Right ventricle myocardium superior (tissue), 1 donor: ENCODE measurements around the gene E2F1. TPM values are rescaled to one million over a fixed set of nuclear protein-coding genes. Genes with fewer than 3 reads are reported as not detected.

ENCODE experiments used
- ATAC-seq: fragments of 200-7000 bp; cut with Tn5 transposase; one replicate; pipeline ENCODE4 v1.9.1; 2020; ENCODE audit warnings: mild to moderate bottlenecking; ENCODE audit not compliant: poor library complexity
- DNase-seq: peaks from one replicate; pipeline ENCODE4 v3.0.0-alpha.2; 2020
- intact Hi-C: fragments of 100-400 bp; cut with DNase I; formaldehyde crosslinking; loops from one replicate; pipeline ENCODE4 v1.11.2; 2022
- total RNA-seq: library from RNA; stranded (reverse); fragmentation: NEBNext Ultra II Directional; extraction: Animal tissue kit (Norgen Biotek cat#: 25700); gene quantifications from one replicate; pipeline ENCODE4 v1.2.1, GENCODE V29; 2021
- donor health status: DM: no; HTN: yes; CAD: no; lungs with severe emphysema.

E2F1 gene
- total RNA-seq, 1 donor from 2014 or later, result 1.1 TPM

GRCh38 chr20:33675136-33675959 lies 10.8 kb downstream of the E2F1 start:
- no peak for DNase-seq
- ATAC-seq, result peak; percentile 2
- intact Hi-C loops, result no loop called here

DNA sequence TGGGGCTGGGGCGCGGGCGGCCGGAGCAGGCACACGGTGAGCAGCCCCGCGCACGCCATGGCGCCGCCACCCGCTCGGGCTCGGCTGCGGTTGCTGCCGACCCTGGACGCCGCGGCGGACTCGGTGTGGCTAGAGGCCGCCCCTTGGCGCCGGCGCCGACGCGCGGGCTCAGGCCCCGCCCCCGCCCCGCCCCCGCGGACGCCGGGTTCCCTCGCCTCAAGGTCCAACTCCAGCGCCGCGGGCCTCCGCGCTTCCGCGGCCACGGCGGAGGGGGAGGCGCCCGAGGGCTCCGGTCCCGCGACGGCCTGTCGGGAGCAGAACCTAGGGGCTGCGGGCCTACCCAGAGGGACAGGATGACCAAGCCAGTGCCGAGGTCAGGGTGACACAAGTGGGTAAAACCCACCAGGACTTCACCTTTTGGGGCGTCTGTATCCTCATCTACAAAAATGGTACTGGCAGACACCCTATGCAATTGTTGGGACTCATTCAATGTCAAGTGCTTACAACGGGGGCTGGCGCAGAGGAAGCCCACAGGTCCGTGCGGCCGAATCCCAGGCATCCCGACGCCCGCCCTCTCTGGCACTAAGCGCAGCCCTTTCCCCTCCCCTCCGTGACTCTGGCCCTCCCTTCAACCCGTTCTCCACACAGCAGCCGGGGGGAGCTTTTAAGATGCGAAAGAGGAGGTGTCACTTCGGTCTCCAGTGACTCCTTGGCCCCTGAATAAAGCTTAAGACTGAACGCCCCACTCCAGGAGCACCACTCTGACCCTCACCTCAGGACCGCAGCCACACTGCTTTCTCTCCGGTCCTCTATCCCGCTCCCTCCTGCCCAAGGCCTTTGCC lies 11.7 kb downstream of the E2F1 start, which contains the start of gene NECAB3:
Gene NECAB3 (minus strand): TSS at position 135 of the 842 bp plus-strand sequence. CDS start 76 bp downstream, at position 59.
- peak; percentile 88 for ATAC-seq
- peak; percentile 92 for DNase-seq
- intact Hi-C loops, result no loop called here

DNA sequence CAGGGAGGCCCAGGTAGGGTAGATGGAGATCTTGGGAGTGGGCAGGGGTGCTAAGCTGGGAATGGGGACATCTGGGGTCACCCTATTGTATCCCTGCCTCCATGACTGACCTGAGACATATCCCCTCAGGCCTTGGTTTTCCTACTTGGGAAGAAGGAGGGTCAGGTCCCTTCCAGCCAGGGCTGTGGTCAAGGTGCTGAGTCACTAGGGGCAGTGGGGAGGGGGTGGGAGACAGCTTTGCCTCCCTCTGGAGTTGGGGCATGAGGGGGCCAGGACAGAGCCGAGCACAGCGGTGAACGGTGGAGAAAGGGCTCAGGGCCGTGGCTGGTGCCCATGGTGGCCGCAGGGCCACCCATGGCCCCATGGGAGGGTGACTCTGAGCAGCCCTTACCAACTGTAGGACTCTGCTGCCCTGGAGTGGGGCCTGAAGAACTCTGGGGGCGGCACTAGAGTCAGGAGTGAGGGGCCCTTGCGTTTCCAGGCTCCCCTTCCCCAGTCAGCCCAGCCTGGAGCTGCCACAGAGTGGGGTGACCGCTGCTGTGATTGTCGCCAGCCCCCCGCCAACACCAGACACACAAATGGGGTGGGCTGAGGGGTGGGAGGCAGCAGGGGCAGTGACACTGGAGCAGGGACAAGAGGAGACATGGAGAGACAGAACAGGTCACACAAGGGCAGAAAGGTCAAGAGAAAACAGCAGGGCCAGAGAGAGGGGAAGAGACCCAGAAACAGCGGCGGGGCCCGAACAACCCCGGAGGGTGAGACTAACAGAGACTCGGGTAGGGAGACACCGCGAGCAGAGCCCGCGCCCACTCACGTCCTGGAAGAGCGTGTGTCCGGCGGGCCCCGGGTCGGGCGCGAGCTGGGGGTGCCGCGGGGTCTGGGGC lies 12.5 kb downstream of the E2F1 start:
- ATAC-seq, result no peak
- DNase-seq, result no peak
- intact Hi-C loops, result no loop called here

GRCh38 chr20:33673114-33673409 lies 13.1 kb downstream of the E2F1 start:
- intact Hi-C loops, result no loop called here
- ATAC-seq (no peak), DNase-seq (no peak)

GRCh38 chr20:33672426-33673113 lies 13.6 kb downstream of the E2F1 start:
- DNase-seq, result no peak
- intact Hi-C loops, result no loop called here

GRCh38 chr20:33671573-33672288 lies 14.5 kb downstream of the E2F1 start:
- ATAC-seq (no peak), DNase-seq (no peak)
- intact Hi-C loops, result no loop called here

More at GRCh38 chr20:33672426-33673113, 13.6 kb downstream of the E2F1 start:
- no peak for ATAC-seq

DNA sequence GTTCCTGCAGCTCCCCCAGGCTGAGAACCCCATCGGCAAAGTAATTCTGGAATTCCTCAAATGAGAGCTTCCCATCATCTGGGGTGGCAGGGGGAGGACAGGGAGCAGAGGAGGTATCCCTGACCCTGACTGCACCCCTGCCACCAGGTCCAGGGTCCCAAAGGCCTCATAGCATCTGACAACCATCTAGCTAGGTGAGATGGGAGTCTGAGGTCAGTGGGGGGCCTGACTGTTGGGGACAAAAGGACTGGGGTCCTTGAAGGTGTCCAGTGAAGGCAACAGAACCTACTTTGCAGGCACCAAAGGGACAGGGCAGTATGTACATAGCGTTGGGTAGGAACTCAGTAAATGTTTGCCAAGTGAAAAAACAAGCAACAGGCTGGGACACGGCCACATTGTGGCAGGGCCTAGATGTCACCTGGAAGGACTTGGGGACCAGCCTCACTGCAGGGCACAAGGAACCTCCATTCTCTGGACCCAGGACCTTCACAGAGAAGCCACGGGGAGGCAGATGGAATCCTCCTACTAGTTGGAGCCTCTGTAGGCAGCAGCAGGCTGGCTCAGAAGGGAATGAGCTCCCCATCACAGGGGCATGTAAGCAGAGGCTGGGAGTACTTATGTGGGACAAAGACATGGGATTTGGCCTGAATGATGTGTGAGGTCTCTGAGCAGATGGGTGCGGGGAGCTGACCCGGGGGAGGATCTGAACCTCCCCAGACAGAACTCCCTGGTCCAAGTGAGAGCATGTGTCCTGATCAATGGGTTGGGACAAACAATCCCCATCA lies 15.3 kb downstream of the E2F1 start:
- no peak for DNase-seq
- no peak for ATAC-seq
- intact Hi-C loops, result no loop called here

- no peak for DNase-seq
- no peak for ATAC-seq
- intact Hi-C loops, result no loop called here
These were observed 16.1 kb downstream of the E2F1 start for GRCh38 chr20:33669873-33670640.

DNA sequence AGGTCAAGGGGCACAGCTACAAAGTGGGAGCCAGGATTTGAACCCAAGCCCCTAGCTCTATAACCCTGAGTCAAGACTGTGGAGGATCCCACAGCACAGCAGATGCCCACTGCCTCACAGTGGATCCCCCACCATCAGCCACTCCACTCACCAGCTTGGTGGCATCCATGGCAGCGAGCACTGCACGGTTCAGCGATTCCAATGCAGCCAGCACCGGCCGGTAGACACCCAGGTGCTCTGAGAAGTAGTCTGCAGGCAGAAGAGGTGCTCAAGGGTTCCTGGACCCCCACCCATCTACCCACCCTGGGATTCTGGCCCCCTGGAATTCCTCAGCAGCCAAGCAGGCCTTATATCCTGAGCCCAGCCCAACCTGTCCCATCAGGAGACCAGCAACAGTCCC lies 17.0 kb downstream of the E2F1 start:
- intact Hi-C loops, result no loop called here
- no peak for ATAC-seq
- DNase-seq, result no peak

DNA sequence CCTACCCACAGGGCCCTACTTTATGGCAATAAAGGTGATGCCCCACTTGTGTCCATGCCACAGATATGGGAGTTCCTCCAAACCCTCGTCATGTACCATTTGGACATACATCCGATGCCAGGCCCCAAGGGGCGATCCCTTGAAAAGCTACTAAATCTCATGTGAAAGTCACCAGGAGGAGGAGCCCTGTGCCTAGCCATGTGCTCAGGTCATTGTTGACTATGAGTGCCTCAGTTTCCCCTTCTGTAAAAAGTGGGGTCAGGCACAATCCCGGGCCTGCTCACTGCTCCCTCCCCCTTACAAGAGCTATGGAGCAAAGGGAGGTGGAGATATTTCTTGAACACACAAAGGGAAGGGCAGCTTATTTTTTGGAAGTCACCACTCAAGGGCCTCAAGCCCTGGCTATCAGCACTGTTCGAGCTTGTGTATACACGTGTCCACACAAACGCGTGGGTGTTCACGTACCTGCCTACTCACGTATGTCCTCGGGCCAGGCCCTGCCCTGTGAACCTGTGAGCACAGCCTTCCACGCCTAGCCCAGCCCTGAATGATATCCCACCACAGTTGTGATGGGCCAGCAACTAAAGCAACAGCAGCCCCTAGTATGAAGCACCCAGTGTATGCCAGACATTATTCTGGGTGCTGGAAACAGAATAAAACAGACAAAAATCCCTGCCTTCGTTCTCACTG lies 17.6 kb downstream of the E2F1 start:
- intact Hi-C loops, result no loop called here
- ATAC-seq (no peak), DNase-seq (no peak)

DNA sequence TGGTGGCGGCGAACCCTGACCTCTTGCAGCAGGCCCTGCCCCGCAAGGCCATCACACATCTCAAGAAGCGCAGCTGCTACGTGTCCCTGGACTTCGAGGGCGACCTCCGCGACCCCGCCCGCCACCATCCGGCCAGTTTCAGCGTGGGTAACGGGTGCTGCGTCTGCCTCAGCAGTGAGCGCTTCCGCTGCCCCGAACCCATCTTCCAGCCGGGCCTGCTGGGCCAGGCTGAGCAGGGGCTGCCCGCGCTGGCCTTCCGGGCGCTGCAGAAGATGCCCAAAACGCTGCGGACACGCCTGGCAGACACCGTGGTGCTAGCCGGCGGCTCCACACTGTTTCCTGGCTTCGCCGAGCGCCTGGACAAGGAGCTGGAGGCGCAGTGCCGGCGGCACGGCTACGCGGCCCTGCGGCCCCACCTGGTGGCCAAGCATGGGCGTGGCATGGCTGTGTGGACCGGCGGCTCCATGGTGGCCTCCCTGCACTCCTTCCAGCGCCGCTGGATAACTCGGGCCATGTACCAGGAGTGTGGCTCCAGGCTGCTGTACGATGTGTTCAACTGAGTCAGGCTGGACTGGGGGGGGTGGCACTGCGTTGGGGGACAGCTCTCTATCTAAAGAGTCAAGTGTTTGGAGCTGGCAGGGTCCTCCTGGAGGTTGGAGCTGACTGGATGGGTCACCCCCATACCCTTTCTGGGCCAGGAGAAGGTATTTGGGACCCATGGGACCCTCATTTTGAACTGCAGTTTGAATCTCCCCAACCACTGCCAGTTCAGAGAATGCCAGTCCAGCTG lies 18.3 kb downstream of the E2F1 start:
- intact Hi-C loops, result no loop called here

DNA sequence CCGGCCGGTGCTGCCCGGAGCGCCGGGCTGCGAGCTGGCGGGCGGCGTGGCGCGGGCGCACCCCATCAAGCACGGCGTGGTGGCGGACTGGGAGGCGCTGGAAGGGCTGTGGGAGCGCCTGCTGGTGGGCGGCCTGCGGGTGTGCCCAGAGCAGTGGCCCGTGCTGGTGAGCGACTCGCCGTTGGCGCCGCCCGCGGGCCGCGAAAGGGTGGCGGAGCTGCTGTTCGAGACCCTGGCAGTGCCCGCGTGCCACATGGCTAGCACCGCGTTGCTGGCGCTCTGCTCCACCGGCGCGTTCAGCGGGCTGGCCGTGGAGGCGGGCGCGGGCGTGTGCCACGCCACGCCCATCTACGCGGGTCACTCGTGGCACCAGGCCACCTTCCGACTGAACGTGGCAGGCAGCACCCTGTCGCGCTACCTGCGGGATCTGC lies 18.9 kb downstream of the E2F1 start:
- intact Hi-C loops, result no loop called here
- peak; percentile 72 for DNase-seq

More for the DNA sequence above, 18.3 kb downstream of the E2F1 start:
- ATAC-seq, result peak; percentile 63
- DNase-seq, result peak; percentile 89

GRCh38 chr20:33666293-33667244 lies 19.6 kb downstream of the E2F1 start, which contains the start of gene ACTL10:
ACTL10 (plus strand) TSS chr20:33666943; CDS start chr20:33667498, 555 bp downstream.
- intact Hi-C loops, result no loop called here
- ATAC-seq (peak; percentile 75), DNase-seq (peak; percentile 99)

More for the DNA sequence above, 18.9 kb downstream of the E2F1 start:
- ATAC-seq, result peak; percentile 21

GRCh38 chr20:33664762-33665144 lies 21.4 kb downstream of the E2F1 start:
- intact Hi-C loops, result no loop called here
- no peak for DNase-seq
- ATAC-seq, result no peak
